Measurements from ENCODE around the gene CNOT6. TPM values are rescaled to one million over a fixed set of nuclear protein-coding genes. Genes with fewer than 3 reads are reported as not detected.
"Not testable (repeated sequence)": the region's sequence is repeated elsewhere in the genome, so short reads cannot be mapped to it uniquely, and the experiment has no call there.

Gene CNOT6
- total RNA-seq, 1 donor from 2014 or later: 24.9 TPM

GRCh38 chr5:180474569-180474968, 19.6 kb upstream of the CNOT6 start:
- DNase-seq: no peak
- TF ChIP-seq CTCF (IDR thresholded peaks at IDR 0.05): no peak
- CTCF ChIA-PET: no interaction called here
- POLR2A ChIA-PET: no interaction called here
- intact Hi-C loops (cut with micrococcal nuclease): no loop called here
- no peak for ATAC-seq (ENCODE audit: low read depth)
- H3K4me1 Mint-ChIP-seq: no peaks in the 10 kb centered on the region
- peaks cover 10% of the 10 kb centered on the region for H3K27me3 Mint-ChIP-seq
- H3K4me3 Mint-ChIP-seq: no peak overlapping the region
- no peaks in the 10 kb centered on the region for H3K36me3 Mint-ChIP-seq (ENCODE audit: low read depth)
- no peaks in the 10 kb centered on the region for H3K9me3 Mint-ChIP-seq
- H3K27ac Mint-ChIP-seq: no peak overlapping the region

DNA sequence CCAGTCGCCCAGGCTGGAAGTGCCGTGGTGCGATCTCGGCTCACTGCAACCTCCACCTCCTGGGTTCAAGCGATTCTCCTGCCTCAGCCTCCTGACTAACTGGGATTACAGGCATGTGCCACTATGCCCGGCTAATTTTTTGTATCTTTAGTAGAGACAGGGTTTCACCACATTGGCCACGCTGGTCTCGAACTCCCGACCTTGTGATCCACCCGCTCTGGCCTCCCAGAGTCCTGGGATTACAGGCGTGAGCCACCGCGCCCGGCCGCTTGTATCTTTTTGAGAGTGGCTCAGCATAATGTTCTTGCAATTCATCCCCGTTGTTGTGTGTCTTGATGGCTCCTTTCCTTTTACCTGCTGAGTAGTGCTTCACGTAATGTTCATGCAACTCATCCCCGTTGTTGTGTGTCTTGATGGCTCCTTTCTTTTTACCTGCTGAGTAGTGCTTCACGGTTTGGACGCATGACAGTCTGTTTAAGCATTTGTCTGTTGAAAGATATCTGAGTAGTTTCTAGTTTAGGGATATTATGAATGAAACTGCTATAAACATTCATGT, 18.1 kb upstream of the CNOT6 start:
- H3K27me3 Mint-ChIP-seq; POLR2A ChIA-PET; H3K27ac Mint-ChIP-seq; H3K9me3 Mint-ChIP-seq; CTCF ChIA-PET; ATAC-seq (ENCODE audit: low read depth); H3K4me3 Mint-ChIP-seq; DNase-seq; intact Hi-C loops (cut with micrococcal nuclease); H3K36me3 Mint-ChIP-seq (ENCODE audit: low read depth); H3K4me1 Mint-ChIP-seq: not testable (repeated sequence)

DNA sequence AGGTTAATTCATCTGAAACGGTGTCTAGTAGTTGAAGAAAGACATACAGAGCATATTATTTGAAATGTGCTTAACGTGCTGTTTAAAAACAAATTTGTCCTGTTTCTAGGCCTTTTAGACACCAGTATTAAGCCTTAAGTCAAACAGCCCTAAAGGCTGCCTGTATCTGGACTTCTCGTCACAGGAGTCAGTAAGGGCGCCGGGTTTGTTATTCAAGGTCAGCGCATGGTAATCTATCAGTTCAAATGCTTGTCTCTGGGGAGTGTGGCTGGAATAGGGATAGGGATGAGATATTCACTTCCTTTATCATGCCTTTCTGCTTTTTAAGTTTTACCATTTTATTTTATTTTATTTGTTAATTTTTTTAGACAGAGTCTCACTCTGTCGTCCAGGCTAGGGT, 9.4 kb upstream of the CNOT6 start:
- ATAC-seq (ENCODE audit: low read depth) (no peak), DNase-seq (no peak)
- Mint-ChIP-seq H3K4me1 (no peaks in the 10 kb centered on the region), H3K36me3 (ENCODE audit: low read depth) (no peaks in the 10 kb centered on the region), H3K4me3 (no peak overlapping the region), H3K9me3 (no peaks in the 10 kb centered on the region), H3K27ac (no peak overlapping the region), H3K27me3 (no peaks in the 10 kb centered on the region)
- ChIA-PET CTCF (no interaction called here), POLR2A (no interaction called here)
- no peak for TF ChIP-seq CTCF (IDR thresholded peaks at IDR 0.05)
- intact Hi-C loops (cut with micrococcal nuclease): no loop called here

- Mint-ChIP-seq H3K4me1 (no peaks in the 10 kb centered on the region), H3K9me3 (no peaks in the 10 kb centered on the region), H3K27ac (no peak overlapping the region), H3K27me3 (no peaks in the 10 kb centered on the region), H3K4me3 (no peak overlapping the region), H3K36me3 (ENCODE audit: low read depth) (no peaks in the 10 kb centered on the region)
- no peak for TF ChIP-seq CTCF (IDR thresholded peaks at IDR 0.05)
- intact Hi-C loops (cut with micrococcal nuclease): no loop called here
- POLR2A ChIA-PET: no interaction called here
- DNase-seq: no peak
- CTCF ChIA-PET: no interaction called here
- no peak for ATAC-seq (ENCODE audit: low read depth)
Observed at GRCh38 chr5:180486636-180487149, 7.5 kb upstream of the CNOT6 start.

GRCh38 chr5:180487556-180487955, 6.6 kb upstream of the CNOT6 start:
- ATAC-seq (ENCODE audit: low read depth) (no peak), DNase-seq (no peak)
- intact Hi-C loops (cut with micrococcal nuclease): no loop called here
- Mint-ChIP-seq H3K36me3 (ENCODE audit: low read depth) (no peaks in the 10 kb centered on the region), H3K27me3 (no peaks in the 10 kb centered on the region), H3K27ac (no peak overlapping the region), H3K4me3 (no peak overlapping the region), H3K9me3 (no peaks in the 10 kb centered on the region), H3K4me1 (peaks cover 2% of the 10 kb centered on the region)
- TF ChIP-seq CTCF (IDR thresholded peaks at IDR 0.05): no peak
- CTCF ChIA-PET: no interaction called here
- POLR2A ChIA-PET: no interaction called here

- Mint-ChIP-seq H3K4me3 (no peak overlapping the region), H3K27ac (no peak overlapping the region), H3K4me1 (peaks cover 24% of the 10 kb centered on the region), H3K27me3 (no peaks in the 10 kb centered on the region), H3K36me3 (ENCODE audit: low read depth) (peaks cover 7% of the 10 kb centered on the region), H3K9me3 (no peaks in the 10 kb centered on the region)
- TF ChIP-seq CTCF (IDR thresholded peaks at IDR 0.05): no peak
- ChIA-PET CTCF (no interaction called here), POLR2A (no interaction called here)
- no peak for DNase-seq
- intact Hi-C loops (cut with micrococcal nuclease): loop anchor here (5.0 to 10.0 kb wide), 3 partner anchors 137 to 1864 kb away; partner anchors contain the start of genes CLK4, GFPT2 and RNF130
- ATAC-seq (ENCODE audit: low read depth): no peak
Observed at GRCh38 chr5:180491496-180491895, 2.7 kb upstream of the CNOT6 start.

Measured in activated B cell treated with CpG ODN at 0.5 μM for 24 hours (primary cell).